ENCODE results near the gene MZT2B.

DNA sequence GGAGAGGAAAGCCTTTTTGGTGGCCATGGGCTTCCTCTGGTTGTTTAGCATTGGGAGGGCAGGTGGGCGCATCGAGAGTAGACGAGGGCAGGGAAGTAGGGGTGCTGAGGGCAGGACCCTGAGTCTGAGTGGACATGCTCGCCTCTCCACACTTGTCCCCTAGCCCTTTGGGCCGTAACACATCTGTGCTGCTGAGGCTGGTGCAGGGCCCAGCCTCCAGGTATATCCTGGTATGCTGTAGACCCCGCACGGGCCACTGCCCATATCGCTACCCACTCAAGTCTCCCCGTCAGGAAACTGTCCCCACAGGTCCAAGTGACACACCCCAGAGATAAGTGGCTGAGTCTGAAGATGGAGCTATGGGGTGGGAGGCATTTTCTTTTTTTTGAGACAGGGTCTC is 23.4 kb upstream of the MZT2B start:
- TF ChIP-seq, protein P1, sequence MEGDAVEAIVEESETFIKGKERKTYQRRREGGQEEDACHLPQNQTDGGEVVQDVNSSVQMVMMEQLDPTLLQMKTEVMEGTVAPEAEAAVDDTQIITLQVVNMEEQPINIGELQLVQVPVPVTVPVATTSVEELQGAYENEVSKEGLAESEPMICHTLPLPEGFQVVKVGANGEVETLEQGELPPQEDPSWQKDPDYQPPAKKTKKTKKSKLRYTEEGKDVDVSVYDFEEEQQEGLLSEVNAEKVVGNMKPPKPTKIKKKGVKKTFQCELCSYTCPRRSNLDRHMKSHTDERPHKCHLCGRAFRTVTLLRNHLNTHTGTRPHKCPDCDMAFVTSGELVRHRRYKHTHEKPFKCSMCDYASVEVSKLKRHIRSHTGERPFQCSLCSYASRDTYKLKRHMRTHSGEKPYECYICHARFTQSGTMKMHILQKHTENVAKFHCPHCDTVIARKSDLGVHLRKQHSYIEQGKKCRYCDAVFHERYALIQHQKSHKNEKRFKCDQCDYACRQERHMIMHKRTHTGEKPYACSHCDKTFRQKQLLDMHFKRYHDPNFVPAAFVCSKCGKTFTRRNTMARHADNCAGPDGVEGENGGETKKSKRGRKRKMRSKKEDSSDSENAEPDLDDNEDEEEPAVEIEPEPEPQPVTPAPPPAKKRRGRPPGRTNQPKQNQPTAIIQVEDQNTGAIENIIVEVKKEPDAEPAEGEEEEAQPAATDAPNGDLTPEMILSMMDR (IDR thresholded peaks at IDR 0.05) = no peak
- TF ChIP-seq POLR2A (IDR thresholded peaks at IDR 0.05) = no peak

Data from heart left ventricle (tissue), 13 donors.